GM19025 (cell line): ENCODE data around the gene FUBP3.

Source experiments
- ATAC-seq: cut with Tn5 transposase; IDR thresholded peaks from one replicate; pipeline ENCODE4 v1.9.1; 2021; ENCODE audit warnings: mild to moderate bottlenecking, low read depth, moderate library complexity; ENCODE audit not compliant: unreplicated experiment

Gene FUBP3

GRCh38 chr9:130578865-130579737, at the start of gene FUBP3:
FUBP3 (plus strand) TSS chr9:130579577; CDS start chr9:130579681, 104 bp downstream.
- peak; percentile 89 for ATAC-seq

GRCh38 chr9:130530938-130531337, 48.4 kb upstream of the FUBP3 start:
- no peak for ATAC-seq

- no peak for ATAC-seq
These were observed 47.7 kb upstream of the FUBP3 start for GRCh38 chr9:130531670-130532069.

DNA sequence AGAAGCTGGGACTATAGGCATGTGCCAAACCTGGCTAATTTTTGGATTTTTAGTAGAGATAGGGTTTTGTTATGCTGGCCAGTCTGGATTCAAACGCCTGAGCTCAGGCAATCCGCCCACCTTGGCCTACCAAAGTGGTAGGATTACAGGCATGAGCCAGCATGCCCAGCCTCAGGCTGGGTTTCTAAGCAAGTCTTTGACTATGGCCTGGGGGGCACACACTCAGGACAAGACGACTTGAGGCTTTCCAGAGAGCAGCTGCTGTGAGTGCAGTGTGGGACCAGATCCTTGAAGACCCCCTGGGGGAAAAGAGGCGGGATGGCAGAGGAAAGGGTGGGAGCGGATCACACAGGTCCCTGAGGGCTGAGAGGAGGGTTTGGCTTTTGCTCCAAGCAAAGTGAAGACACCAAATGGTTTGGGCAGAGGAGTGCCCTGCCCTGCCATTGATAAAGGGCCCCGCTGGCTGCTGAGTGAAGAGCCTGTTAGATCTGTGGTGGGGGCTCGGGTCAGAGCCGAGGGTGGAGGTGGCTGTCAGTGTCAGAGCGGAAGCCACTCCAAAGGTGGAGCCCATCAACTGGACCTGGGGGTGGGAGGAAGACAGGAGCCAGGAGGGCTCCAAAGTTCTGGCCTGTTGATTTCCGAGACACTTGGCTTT, 46.8 kb upstream of the FUBP3 start:
- no peak for ATAC-seq

DNA sequence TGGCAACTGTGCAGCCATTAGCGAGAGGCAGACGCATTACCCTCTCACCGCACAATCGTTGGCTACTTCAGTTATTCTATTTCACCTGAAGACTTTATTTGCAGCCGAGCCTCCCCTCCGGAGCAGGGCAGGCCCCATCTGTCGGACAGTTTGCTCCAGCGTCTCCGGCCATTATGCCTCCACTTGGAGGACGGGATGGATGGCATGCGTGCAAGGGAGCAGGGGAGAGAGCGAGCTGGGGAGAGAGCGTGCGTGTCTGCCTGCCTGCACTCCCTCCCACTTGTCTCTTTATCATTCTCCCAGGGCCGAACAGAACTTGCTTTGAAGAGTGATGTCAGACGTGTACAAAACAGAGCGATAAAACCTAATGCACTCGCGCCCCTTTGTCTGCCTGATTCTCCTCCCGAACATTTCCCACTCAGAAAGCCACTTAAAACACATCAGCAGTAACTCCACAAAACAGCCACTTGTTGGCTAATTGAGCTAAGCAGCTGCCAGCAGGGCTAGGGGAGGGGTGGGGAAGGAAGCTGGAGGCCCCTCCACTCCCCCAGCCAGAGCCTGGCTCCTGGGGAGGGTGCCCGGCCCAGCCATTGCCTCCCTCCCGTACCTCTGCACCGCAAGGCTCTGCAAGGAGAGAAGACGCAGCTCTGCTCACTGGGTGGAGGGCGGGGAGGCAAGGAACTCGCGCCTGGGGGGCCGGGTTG, 43.4 kb upstream of the FUBP3 start:
- ATAC-seq: no peak

GRCh38 chr9:130536701-130537107, 42.7 kb upstream of the FUBP3 start:
- ATAC-seq: no peak

GRCh38 chr9:130537346-130538050, 41.9 kb upstream of the FUBP3 start:
- no peak for ATAC-seq

GRCh38 chr9:130539420-130540223, 39.8 kb upstream of the FUBP3 start:
- no peak for ATAC-seq

GRCh38 chr9:130541533-130541932, 37.8 kb upstream of the FUBP3 start:
- no peak for ATAC-seq

- ATAC-seq: no peak
These were observed 37.3 kb upstream of the FUBP3 start for GRCh38 chr9:130542038-130542437.

GRCh38 chr9:130542457-130543228, 36.7 kb upstream of the FUBP3 start:
- no peak for ATAC-seq

GRCh38 chr9:130543368-130543767, 36.0 kb upstream of the FUBP3 start:
- no peak for ATAC-seq

- no peak for ATAC-seq
These were observed 35.5 kb upstream of the FUBP3 start for GRCh38 chr9:130543859-130544258.

DNA sequence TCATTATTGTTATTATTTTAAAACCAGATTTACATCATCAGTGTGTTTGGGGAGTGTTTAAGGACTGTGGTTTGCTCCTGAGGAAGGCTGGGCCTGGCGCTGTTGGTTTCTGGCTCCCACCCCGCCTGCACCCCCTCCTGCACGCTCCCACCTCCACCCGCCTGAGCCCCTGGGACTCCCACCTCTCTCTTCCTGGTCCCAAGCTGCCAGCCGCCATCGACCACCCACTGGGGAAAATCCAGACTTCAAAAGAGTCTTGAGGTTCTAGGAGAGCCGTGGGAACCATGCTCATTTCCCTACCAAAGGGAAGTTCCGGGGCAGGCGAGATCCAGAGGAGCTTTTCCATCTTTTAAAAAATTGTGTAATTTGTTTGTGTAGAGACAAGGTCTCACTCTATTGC, 35.0 kb upstream of the FUBP3 start:
- ATAC-seq: no peak

DNA sequence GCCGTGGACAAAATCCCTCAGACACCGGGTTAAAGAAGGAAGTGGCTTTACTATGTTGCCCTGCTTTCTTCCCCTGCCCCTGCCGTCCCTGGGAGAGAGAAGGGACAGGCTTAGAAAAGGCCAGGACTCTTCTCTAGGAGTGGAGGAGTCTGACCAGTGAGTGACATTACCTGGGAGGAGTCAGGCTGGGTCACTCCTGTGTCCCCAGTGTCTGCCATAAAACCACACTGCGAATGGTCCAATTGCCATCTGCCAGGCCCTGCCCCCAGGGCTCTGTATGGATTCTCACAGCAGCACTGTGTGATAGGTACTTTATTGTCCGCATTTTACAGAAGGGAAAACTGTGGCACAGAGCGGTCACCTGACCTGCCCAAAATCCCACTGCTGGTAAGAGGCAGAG, 31.3 kb upstream of the FUBP3 start:
- ATAC-seq: no peak

DNA sequence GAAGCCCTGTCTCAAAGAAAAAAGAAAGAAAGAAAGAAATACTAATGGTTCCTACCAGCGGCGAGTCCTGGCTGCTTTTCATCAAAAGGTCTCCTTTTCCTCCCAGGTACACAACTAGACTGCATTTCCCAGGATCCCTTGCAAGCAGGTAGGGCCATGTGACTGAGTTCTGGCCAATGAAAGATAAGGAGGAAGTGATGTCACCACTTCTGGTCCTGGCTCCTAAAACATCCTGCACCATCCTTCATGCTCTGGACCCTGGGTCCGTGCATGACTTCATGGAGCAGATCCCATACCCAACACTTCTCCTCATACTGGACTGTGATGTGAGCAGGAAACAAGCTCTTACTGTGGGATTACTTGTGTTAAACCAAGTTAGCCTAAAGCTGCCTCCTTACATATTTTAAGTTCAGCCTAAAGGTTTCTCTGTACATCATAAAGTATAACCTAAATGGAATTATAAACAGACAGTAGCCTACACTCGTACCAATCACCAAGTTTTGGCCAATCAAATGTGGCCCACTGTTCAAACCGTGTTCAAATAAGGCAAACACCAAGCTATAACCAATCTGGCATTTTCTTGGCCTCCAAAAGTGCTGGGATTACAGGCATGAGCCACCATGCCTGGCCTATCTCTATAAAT, 30.2 kb upstream of the FUBP3 start:
- no peak for ATAC-seq

GRCh38 chr9:130554606-130555005, 24.8 kb upstream of the FUBP3 start:
- ATAC-seq: no peak

- ATAC-seq: no peak
These were observed 24.3 kb upstream of the FUBP3 start for GRCh38 chr9:130555061-130555460.

- ATAC-seq: no peak
These were observed 23.4 kb upstream of the FUBP3 start for GRCh38 chr9:130555968-130556367.
